WERI-Rb-1 (cell line): Measurements from ENCODE around the gene KRTAP9-2.
"Not testable (repeated sequence)": the region's sequence is repeated elsewhere in the genome, so short reads cannot be mapped to it uniquely, and the experiment has no call there.

Experiments
- DNase-seq: peaks from one replicate; pipeline ENCODE4 v3.0.0-alpha.2; 2020
- H3K27ac ChIP-seq: fragments of 250-450 bp; sonication (Bioruptor Pico); 2 replicates; pipeline ENCODE4 v1.5.1; 2020; ENCODE audit warnings: mild to moderate bottlenecking, moderate library complexity
- H3K27me3 ChIP-seq: fragments of 250-450 bp; sonication (Bioruptor Pico); 2 replicates; pipeline ENCODE4 v1.5.1; 2021; ENCODE audit warnings: mild to moderate bottlenecking, low read depth, moderate library complexity; ENCODE audit not compliant: insufficient read depth, severe bottlenecking
- H3K36me3 ChIP-seq: fragments of 250-450 bp; sonication (Bioruptor Pico); 2 replicates; pipeline ENCODE4 v1.5.1; 2020; ENCODE audit warnings: mild to moderate bottlenecking, moderate library complexity
- H3K4me3 ChIP-seq: 2 replicates; pipeline ENCODE4 v1.5.1; 2011; ENCODE audit warnings: low read depth, mild to moderate bottlenecking, control low read depth, low read length
- H3K9me3 ChIP-seq: fragments of 250-450 bp; sonication (Bioruptor Pico); 2 replicates; pipeline ENCODE4 v1.5.1; 2021; ENCODE audit warnings: mild to moderate bottlenecking, moderate library complexity; ENCODE audit not compliant: severe bottlenecking
- CTCF ChIP-seq: IDR thresholded peaks from 2 replicates; pipeline ENCODE4 v1.5.1; 2011; ENCODE audit warnings: low read depth, mild to moderate bottlenecking, control low read depth, inconsistent platforms, low read length

Gene KRTAP9-2

DNA sequence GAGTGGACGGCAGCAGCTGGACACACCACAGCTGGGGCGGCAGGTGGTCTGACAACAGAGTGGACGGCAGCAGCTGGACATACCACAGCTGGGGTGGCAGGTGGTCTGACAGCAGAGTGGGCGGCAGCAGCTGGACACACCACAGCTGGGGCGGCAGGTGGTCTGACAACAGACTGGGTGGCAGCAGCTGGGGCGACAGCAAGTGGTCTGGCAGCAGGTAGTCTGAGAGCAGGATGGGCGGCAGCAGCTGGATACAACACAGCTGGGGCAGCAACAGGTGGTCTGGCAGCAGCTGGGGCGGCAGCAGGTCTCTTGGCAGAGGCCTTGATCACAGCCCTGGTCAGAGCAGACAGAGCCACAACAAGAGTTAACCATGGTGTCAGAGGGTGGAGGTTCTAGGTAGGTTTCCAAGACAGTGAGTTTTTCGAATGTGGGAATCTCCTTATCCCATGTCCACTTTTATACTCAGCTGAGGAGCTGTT lies 41.9 kb upstream of the KRTAP9-2 start, which contains the start of gene KRTAP4-1:
Gene KRTAP4-1 (minus strand): TSS at position 432 of the 482 bp plus-strand sequence. CDS start 57 bp downstream, at position 375.
- Histone ChIP-seq H3K27ac (no peak within 1 kb of the TSS), H3K36me3 (no peaks in the 10 kb centered on the region), H3K4me3 (no peak within 1 kb of the TSS), H3K9me3 (no peaks in the 10 kb centered on the region), H3K27me3 (peaks cover 88% of the 10 kb centered on the region)
- DNase-seq, result no peak
- no peak for TF ChIP-seq CTCF

GRCh38 chr17:41185001-41185400 lies 41.4 kb upstream of the KRTAP9-2 start:
- no peak for DNase-seq
- no peak for TF ChIP-seq CTCF
- Histone ChIP-seq H3K9me3 (no peaks in the 10 kb centered on the region), H3K27ac (no peak overlapping the region), H3K4me3 (no peak overlapping the region), H3K27me3 (peaks cover 88% of the 10 kb centered on the region), H3K36me3 (no peaks in the 10 kb centered on the region)

- Histone ChIP-seq H3K36me3 (no peaks in the 10 kb centered on the region), H3K4me3 (no peak overlapping the region), H3K9me3 (no peaks in the 10 kb centered on the region), H3K27me3 (peaks cover 88% of the 10 kb centered on the region), H3K27ac (no peak overlapping the region)
- DNase-seq, result no peak
- TF ChIP-seq CTCF, result no peak
Observed at GRCh38 chr17:41186872-41187271, 39.6 kb upstream of the KRTAP9-2 start.

- peaks cover 77% of the 10 kb centered on the region for H3K27me3 ChIP-seq
- not testable (repeated sequence) for DNase-seq
Observed at GRCh38 chr17:41189837-41190318, 36.6 kb upstream of the KRTAP9-2 start, which contains the start of gene KRTAP9-1. TSS of gene KRTAP9-1 (plus strand) at chr17:41189887. CDS start at chr17:41189887, 0 bp downstream.

GRCh38 chr17:41190328-41190727 lies 36.1 kb upstream of the KRTAP9-2 start:
- Histone ChIP-seq H3K9me3 (peaks cover 6% of the 10 kb centered on the region), H3K27me3 (peaks cover 78% of the 10 kb centered on the region), H3K36me3 (no peaks in the 10 kb centered on the region), H3K27ac (no peak overlapping the region), H3K4me3 (no peak overlapping the region)
- no peak for DNase-seq
- no peak for TF ChIP-seq CTCF

More at GRCh38 chr17:41189837-41190318, 36.6 kb upstream of the KRTAP9-2 start, which contains the start of gene KRTAP9-1:
- H3K36me3 ChIP-seq, H3K4me3 ChIP-seq, H3K27ac ChIP-seq, H3K9me3 ChIP-seq: not testable (repeated sequence)

DNA sequence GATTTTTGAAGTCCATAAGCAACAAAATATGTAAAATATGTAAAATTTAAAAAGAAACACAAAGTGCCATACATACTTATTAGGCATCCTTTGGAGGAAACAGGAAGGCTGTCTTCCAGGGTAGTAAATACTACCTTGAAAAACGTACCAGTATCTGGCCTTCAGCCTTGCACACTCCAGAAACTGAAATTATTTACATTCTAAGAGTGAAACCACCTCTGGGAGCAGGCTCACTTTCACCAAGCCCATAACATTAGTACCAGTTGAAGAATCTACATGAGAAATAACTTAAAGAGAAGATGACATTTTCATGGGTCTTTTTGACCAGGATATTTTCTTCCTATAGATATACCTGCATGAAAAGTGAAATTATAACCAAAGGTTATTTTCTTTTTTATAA lies 30.4 kb upstream of the KRTAP9-2 start:
- no peaks in the 10 kb centered on the region for H3K36me3 ChIP-seq
- peaks cover 15% of the 10 kb centered on the region for H3K9me3 ChIP-seq
- TF ChIP-seq CTCF, result no peak
- no peak overlapping the region for H3K27ac ChIP-seq
- no peak overlapping the region for H3K4me3 ChIP-seq
- peaks cover 66% of the 10 kb centered on the region for H3K27me3 ChIP-seq
- DNase-seq, result no peak
